ENCODE data around the gene TSSK6.

- TF ChIP-seq, protein P1, sequence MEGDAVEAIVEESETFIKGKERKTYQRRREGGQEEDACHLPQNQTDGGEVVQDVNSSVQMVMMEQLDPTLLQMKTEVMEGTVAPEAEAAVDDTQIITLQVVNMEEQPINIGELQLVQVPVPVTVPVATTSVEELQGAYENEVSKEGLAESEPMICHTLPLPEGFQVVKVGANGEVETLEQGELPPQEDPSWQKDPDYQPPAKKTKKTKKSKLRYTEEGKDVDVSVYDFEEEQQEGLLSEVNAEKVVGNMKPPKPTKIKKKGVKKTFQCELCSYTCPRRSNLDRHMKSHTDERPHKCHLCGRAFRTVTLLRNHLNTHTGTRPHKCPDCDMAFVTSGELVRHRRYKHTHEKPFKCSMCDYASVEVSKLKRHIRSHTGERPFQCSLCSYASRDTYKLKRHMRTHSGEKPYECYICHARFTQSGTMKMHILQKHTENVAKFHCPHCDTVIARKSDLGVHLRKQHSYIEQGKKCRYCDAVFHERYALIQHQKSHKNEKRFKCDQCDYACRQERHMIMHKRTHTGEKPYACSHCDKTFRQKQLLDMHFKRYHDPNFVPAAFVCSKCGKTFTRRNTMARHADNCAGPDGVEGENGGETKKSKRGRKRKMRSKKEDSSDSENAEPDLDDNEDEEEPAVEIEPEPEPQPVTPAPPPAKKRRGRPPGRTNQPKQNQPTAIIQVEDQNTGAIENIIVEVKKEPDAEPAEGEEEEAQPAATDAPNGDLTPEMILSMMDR (conservative IDR thresholded peaks at IDR 0.05 in 1 of 2, IDR thresholded peaks at IDR 0.05 in 1 of 2; ENCODE audit: extremely low read depth in 1 of 2, insufficient read depth in 1 of 2, low read depth in 1 of 2, low read length in 2 of 2): no peak
- TF ChIP-seq EZH2 (IDR thresholded peaks at IDR 0.05; ENCODE audit: borderline replicate concordance, low read length): no peak
Measured at GRCh38 chr19:19510432-19510831, 4.9 kb downstream of the TSSK6 start.
